IPS DF 19.7 (cell line): ENCODE measurements around the gene ACSL3.
"Not testable (repeated sequence)": the region's sequence is repeated elsewhere in the genome, so short reads cannot be mapped to it uniquely, and the experiment has no call there.

Experiments
- DNase-seq: peaks from one replicate; pipeline ENCODE4 v3.0.0-alpha.2; 2013; ENCODE audit warnings: low read depth, low spot score

ACSL3 gene

DNA sequence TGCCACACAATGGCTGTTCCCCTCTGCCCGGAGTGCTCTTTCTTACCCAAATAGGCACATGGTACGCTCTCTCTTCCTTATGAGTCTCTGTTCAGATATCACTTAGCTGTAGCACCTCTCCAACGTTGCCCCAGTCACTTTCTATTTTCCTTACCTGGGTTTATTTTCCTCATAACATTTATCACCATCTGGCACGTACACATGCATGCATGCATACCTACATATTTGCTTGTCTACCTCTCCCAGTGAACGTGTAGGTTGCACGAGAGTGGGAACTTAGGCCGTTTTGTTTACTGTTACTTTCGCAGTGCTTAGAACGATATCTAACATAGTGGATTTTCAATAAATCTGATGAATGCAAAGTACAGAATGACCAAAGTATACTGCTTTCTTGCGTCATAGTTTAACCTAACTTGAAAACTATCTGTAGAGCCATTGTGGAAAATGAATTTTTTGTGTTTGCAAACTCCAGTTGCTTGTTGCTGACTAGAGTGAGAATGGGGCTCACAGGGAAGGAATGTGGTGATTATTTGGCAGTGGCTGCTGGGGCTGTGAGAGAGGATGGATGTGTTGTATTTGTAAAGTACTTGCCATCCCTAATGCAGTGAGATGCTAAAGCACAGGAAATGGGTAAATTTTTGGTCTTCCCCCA is 47.1 kb downstream of the ACSL3 start:
- peak; percentile 40 for DNase-seq

DNA sequence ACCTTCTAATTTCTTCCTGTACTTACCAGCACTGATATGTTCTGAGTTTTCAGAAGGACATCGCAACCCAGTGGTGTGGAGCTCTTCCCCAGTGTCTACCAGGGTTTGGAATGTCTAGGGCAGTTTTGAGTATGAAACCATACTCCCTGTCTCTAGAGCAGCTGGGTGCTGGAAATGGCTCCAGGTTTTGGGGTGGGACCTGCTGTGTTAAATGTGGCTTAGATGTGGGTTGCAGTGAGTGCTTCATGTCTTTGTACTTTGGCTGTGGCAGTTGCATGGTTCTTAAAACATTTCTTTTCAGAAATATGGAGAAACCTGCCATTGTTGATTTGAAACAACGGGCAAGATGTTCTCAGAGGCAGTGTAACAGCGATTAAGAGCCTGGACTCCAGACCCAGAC is 48.5 kb downstream of the ACSL3 start:
- DNase-seq, result no peak

DNA sequence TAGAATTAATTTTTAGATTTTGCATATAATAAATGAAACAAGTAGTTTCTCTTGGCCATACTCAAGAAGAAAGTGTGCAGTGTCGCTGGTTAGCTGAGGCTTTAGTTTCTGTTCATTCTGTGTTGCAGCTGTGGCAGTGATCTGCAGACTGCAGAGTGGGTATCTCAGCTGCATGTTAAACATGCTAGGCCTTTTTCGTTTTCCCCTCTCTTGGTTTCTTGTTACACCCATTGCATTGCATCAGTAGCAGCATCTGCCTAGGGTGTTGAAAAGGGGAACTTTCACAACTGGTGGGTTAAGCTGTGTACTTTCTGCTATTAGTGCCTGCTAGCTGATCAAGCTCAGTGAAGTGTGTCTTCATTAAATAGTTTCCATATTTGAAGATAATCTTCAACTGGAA is 51.3 kb downstream of the ACSL3 start:
- DNase-seq, result no peak

DNA sequence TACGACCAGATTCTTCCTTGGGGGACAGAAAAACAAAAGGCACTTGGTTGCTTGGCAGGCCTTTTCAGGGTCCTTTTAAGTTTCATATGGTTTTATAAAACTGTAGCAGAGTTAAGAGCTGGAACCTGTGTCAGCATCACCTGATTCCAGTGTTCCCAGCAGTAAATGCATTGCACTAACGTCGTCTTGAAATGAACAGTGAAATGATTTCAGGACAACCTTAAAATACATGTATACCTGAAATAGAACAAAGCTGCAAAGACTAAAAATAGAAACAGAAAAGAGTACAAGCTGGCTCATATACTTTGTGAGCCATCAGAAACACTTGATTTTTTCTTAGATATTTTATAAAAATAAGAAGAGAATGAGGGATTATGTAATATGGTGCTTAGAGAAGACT is 51.9 kb downstream of the ACSL3 start:
- DNase-seq, result no peak

DNA sequence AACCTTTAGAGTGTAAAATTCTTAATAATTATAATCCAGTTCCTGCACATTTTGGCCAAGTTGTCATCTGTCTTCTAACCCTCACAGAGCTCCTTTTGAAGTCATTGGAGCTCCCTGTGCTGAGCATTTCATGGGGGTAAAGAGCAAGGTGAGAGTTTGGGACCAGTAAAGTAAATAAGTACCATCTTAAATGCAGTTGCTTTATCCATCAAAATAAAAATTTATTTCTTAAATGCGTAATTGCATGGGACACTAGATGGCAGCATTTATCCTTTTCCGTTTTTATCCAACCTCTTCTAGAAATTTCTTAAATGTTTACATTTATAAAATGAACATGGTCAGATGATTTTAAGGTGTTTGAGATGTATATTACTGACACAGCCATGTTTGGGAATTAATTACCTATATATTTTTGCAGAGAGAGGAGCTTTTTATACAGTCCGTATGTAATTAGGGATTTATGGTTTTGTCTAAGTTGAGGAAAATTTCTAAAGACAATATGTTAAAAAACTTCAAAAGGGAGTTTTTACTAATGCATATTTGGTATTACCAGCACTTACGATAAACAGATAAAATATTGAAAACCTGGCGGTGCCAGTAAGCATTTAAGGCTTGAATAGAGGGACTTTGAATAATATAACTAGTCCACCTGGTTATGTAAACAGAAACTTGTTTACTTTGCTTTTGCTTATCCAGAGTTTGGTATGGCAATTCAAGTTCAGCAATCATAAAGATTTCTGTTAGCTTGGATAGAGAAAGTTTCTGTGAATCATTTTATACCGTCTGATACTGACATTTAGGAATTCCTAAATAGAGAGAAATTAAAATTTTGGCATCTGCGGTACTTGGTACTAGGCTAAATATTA is 54.5 kb downstream of the ACSL3 start:
- no peak for DNase-seq

DNA sequence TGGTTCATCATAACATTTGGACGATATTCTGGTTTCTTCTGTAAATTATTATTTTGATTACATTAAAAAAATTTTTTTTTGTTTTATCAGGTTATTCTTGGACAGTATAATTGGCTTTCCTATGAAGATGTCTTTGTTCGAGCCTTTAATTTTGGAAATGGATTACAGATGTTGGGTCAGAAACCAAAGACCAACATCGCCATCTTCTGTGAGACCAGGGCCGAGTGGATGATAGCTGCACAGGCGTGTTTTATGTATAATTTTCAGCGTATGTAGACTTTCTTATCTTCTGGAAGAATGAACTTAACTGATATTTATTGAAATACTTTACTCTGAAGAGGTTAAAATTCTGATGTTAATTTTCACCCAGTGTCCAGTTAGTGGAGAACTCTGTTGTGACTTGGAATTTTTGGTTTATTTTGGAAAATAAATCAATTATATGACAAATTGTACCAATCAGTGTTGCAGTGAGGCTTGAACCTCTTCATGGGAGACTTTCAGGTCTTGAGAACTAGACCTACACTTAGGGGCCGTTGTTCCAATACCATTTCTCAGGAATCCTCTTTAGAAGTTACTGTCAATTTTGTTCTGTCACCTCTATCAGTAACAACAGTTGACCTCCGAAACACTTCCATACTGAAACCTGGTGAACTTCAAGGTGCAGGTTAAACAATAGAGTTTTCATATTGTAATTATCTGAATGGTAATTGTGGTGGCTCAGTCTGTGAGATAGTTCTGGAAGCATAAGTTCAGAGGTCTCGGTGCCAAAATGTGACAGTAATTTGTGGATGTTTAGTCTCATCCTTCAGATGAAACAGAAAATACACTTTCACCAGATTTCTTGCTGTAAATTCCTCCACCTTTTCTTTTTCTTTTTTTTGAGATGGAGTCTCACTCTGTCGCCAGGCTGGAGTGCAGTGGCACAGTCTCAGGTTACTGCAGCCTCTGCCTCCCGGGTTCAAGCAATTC is 55.7 kb downstream of the ACSL3 start:
- DNase-seq, result no peak

DNA sequence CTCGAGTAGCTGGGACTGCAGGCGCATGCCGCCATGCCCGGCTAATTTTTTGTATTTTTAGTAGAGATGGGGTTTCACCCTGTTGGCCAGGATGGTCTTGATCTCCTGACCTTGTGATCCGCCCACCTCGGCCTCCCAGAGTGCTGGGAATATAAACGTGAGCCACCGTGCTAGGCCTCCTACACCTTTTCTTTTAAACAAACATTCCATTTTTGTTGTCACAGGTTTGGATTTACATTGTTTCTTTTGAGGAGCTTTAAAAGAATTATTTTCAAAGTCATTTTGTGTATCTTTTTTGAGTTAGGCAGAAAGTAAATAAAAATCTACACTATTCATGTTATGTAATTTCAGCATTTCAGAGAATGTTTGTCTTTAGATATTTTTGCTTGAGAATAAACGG is 56.4 kb downstream of the ACSL3 start:
- not testable (repeated sequence) for DNase-seq

DNA sequence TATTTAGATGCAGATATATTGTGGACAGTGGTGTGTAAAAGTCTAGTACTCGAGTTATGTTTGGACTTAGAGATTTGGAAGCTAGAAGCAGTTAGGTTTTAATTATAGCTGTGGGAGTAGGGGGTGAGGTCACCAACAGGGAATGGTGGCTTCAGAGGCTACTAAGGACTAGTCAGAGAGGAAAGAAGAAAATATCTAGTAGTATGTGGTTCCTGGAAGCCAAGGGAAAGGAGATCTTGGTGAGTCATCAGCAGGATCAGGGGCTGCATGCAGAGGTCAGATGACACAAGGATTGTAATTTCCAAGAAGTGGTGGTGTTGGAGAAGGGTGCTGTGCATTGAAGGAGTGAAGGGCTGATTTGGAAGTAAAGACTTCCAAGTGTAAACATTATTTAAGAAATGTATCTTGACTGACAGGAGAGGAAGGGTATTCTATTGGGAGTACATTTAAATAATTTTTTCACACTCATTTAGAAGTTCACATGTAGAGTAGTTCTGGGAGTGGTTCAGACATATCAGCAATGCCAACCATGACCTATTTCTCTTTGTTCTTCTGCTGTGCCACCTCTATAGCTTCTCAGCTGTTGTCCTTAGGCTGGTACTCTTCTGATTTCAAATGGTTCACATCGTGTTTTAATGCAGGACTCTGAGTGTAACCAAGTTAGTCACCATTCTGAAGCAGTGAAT is 59.1 kb downstream of the ACSL3 start:
- no peak for DNase-seq

DNA sequence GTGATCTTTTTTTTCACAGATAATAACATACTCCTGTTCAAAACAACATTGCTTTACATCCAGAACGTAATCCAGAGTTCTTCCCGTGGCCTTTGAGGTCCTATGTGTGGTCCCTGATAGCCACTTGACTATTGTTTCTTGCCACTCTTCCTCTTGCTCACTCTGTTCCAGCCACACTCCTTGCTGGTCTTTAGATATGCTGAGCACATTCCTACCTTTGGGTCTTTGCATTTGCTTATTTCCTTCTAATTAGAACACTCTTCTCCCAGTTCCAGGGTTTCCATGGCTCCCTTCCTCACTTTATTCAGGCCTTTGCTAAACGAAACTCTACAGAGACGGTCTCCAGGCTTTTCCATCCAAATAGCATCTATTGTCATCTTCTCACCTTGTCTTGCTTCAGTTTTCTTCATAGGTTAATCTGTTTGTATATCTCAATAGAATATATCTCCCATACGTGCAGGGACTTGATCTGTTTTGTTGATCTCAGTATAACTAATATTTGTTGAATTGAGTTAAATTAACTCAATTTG is 59.9 kb downstream of the ACSL3 start:
- DNase-seq, result no peak

DNA sequence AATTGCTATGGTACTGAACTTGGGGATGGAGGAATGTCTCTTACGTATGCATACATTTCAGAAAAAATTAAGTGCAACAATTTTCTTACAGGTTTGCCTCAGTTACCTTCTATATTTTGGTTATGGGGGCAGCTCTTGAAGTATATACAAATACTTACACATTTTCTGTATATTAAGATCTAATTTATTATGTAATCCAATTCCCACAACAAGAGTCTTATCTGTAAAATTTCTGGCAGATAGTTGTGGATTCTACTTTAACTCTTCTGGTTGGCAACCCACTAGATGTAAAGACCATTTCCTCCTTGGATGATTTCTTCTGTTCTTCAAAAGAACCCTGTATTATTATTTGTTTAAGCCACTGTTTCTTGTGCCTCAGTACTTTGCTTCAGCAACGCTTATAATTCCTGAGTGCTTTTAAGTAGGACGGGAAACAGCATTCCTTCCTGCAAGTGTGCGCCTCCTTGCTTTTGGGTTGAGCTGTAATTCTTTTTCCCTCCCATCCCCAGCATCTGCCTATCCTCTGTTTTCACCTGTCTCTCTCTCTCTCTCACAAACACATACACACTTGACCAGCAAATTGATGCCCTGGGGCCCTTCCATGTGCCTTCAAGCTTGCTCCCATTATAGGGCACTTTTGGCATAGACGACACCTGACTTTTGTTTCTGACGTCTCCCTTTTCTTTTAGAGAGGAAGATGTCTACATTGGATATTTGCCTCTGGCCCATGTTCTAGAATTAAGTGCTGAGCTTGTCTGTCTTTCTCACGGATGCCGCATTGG is 61.4 kb downstream of the ACSL3 start:
- DNase-seq, result no peak

DNA sequence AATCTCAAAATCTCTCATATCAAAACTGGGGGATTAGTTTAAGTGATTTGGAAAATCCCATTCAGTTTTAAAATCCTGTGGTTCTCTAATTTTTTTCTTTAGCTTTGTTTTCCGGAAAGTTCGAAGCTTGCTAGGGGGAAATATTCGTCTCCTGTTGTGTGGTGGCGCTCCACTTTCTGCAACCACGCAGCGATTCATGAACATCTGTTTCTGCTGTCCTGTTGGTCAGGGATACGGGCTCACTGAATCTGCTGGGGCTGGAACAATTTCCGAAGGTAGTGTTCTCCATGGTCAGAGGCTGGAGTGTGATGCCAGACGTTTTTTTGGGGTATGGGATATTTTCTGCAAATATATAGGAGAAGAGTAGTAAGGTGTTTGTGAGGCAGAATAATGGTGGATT is 66.1 kb downstream of the ACSL3 start:
- no peak for DNase-seq

DNA sequence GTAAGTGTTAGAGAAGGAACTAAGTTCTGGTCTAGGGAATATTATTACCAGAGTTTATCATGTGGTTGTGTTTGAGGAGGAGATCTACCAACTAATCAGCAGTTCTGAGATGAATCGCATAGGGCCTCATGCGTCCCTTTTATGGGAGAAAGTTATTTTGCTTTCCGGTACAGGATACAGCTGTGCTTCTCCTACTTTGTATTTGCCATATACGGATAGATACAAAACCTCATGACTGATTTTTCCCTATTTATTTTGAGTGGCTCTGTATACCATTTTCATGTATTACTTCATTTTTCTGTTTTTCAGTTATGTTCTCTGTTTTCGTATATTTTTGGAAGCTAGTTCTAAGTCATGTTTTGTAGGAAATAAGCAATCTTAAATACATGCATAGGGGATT is 66.8 kb downstream of the ACSL3 start:
- no peak for DNase-seq

DNA sequence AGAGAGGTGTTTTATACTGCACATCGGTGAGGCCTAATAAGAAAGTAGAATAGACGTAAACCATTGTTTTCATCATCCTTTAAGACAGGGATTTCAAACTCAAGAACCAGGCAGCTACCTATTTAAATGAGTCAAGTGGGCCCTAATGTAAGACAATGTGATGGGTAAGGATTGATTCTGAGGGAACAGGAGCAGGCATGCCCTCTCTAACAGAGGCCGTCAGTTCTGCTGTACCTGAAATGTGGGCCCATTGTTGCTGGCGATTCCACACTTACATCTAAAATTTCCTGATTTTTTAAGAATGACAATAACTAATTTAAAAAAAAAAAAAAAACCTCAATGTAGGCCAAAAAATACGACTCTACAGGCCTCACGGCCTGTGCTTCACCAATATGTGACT is 67.5 kb downstream of the ACSL3 start:
- no peak for DNase-seq

DNA sequence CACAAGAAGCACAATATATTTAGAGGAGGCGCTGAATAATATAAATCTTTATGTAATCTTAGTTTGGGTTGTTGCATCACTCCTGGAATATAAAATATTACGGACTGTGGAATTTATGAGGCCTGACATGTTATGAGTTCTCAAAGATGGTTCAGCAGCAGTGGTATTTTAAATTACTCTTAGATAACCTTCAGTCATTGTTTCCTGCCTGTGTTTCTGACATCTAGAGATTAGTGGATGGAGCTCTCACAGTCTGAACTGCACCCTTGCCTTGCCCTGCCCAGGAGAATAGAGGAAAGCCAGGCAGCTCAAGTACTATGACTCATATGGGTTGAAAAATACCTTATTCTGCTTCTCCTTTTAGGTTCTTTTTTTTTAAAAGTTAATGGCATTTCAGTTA is 70.0 kb downstream of the ACSL3 start:
- DNase-seq, result no peak

DNA sequence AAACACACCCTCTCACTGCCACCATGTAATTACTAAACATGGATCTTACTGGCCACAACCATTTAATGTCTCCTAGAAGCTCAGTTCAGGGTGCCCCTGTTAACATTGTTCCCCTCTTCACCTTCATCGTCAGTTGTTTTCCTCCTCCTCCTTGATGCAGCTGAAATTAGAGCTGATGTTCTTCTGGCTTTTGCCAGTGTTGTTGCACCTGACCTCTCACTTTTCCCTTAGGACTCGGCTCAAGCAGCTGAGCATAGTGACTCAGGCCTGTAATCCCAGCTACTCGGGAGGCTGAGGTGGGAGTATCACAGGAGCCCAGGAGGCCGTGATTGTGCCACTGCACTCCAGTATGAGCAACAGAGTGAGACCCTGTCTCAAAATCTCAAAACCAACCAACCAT is 70.8 kb downstream of the ACSL3 start:
- DNase-seq, result no peak

DNA sequence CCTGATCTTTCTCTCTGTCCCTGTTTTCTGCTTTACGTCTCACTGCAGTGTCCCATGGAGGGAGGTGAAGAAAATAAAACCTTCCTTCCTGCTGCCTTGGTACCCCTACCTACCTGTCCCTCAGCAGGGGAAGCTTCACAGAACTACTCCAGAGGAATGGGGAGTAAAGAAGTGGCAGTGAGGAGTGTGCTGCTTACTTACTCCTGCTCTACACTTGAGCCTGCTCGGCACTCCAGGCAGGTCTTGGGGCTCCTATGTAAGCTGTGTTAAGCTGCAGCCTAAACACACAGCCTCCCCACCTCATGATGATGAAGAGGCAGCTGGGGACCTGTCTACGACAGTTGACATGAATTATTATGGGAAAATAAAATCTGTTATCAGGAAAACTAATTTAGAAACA is 72.6 kb downstream of the ACSL3 start:
- DNase-seq, result no peak

DNA sequence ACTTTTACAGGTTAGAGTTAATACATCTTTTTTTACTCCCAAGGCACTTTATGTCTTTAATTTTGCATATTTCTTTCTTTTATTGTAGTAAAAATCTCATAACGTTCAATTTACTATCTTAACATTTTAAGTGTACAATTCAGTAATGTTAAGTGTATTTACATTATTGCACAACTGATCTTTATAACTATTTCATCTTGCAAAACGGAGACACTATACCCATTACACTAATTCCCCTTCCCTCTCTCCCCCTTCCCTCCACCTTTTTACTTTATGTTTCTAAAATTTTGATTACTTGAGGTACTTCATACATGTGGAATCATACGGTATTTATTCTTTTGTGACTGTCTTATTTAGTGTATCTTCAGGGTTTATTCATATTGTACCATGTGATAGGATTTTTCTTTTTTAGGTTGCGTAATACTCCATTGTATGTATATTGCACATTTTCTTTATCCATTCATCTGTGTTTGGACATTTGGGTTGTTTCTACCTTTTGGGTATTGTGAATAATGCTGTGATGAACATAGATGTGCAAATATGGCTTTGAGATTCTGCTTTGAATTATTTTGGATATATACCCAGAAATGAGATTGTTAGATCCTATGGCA is 75.0 kb downstream of the ACSL3 start:
- DNase-seq, result no peak

DNA sequence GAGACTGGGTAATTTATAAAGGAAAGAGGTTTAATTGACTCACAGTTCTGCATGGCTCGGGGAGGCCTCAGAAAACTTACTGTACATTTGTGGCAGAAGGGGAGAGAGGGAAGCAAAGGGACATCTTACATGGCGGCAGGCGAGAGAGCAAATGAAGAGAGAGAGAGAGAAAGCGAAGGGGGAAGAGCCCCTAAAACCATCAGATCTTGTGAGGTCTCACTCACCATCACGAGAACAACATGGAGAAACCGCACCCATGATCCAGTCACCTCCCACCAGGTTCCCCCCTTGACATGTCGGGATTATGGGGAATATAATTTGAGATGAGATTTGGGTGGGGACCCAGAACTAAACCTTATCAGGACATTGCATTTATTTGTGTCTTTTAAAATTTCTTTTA is 75.9 kb downstream of the ACSL3 start:
- no peak for DNase-seq

DNA sequence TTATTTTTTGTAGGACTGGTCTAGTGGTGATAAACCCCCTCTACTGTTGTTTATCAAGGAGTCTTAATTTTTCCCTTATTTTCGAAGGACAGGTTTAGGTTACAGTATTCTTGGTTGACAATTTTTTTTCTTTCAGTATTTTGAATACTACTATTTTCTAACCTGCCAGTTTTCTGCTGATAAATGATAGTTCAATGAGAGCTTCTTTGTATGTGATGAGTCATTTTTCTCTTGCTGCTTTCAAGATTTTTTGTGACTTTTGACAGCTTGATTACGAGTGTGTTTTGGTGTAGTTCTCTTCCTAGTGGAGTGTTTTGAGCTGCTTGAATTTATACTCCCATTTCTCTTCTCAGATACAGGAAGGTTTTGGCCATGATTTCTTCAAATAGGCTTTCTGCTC is 77.5 kb downstream of the ACSL3 start:
- no peak for DNase-seq

DNA sequence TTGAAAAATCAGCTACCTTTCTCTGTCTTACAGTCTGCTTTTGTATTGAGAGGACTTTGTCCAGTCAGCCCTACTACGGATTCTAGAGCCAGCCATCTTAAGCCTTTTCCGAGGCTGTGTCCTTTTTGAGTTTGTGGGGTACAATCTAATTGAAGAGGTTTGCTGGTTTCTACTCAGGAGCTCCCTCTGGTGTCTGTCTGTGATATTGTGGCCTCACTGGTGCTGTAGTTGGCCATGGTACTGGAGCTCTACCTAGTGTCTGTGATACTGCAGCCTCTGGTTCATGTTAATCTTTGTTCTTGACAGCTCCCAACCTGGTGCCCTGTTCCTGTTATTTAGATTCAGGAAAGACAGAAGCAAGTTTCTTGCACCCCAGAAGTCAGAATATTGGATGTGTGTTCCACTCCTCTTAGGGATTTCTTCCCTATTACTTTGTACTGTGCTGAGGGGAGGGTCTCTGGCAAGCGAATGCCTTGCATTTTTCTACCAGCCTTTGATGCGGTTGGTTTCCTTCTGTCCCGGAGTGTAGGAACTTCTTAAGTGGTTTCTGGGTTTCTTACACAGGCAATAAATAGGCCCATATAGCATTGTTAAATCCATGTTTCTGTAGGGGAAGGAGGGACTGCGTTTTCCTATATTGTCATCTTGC is 78.5 kb downstream of the ACSL3 start:
- DNase-seq, result peak; percentile 45
